Gastrocnemius medialis (tissue), 4 donors: ENCODE measurements around the gene KLHL26.

Experiments
- CTCF ChIP-seq, 5 experiments: fragments of 450-650 bp in 3 of 5; fragments of 200-600 bp in 2 of 5; sonication (generic) in 2 of 5; IDR thresholded peaks in 4 of 5; conservative IDR thresholded peaks in 1 of 5; 1 replicate in 4 of 5; 2 replicates in 1 of 5; pipeline ENCODE4 v1.5.1; 2016 to 2019; ENCODE audit warnings: antibody characterized with exemption in 5 of 5, mild to moderate bottlenecking in 3 of 5, moderate library complexity in 3 of 5
- POLR2A ChIP-seq, 2 donors: fragments of 450-650 bp; IDR thresholded peaks; one replicate each; pipeline ENCODE4 v1.6.1; 2017; ENCODE audit warnings: antibody characterized with exemption in 2 of 2, mild to moderate bottlenecking in 2 of 2, moderate library complexity in 2 of 2

GRCh38 chr19:18666784-18667183 is 30.0 kb downstream of the KLHL26 start:
- no peak for TF ChIP-seq CTCF (IDR thresholded peaks at IDR 0.05 in 4 of 5, conservative IDR thresholded peaks at IDR 0.05 in 1 of 5)
- no peak for TF ChIP-seq POLR2A (IDR thresholded peaks at IDR 0.05)
